LHCN-M2 (cell line): ENCODE data around the gene ZNF567. TPM values are rescaled to one million over a fixed set of nuclear protein-coding genes. Genes with fewer than 3 reads are reported as not detected.

Source experiments
- DNase-seq: peaks from one replicate; pipeline ENCODE4 v3.0.0-alpha.2; 2012; ENCODE audit warnings: low read depth
- total RNA-seq: library from RNA; depleted of rRNA; stranded (reverse); fragments of >200 nt; gene quantifications from 2 replicates; pipeline ENCODE4 v1.2.3, GENCODE V29; 2014; rRNA removed

ZNF567 gene
- total RNA-seq, 1 experiment from 2014 or later: 5.1 TPM

- DNase-seq: no peak
Observed at GRCh38 chr19:36750066-36750691, 62.8 kb downstream of the ZNF567 start.

Other genes starting within 250 kb of the ZNF567 start
- gene ZNF566, start 198.1 kb upstream of the ZNF567 start, total RNA-seq: 6.6 and 11.2 TPM in 2 replicates
- 13.5 and 14.5 TPM in 2 replicates for gene ZNF260, start 159.3 kb upstream of the ZNF567 start, total RNA-seq
- gene ZNF529, start 114.3 kb upstream of the ZNF567 start, total RNA-seq: 5.6 and 6.3 TPM in 2 replicates
- gene ZNF382, start 82.3 kb upstream of the ZNF567 start, total RNA-seq: 4.0 and 5.4 TPM in 2 replicates
- gene ZNF461, start 20.8 kb upstream of the ZNF567 start, total RNA-seq: 13.2 and 14.0 TPM in 2 replicates
- 6.9 and 10.3 TPM in 2 replicates for gene ZNF850, start 85.2 kb downstream of the ZNF567 start, total RNA-seq
- gene ZNF790, start 150.8 kb downstream of the ZNF567 start, total RNA-seq: 6.3 and 8.3 TPM in 2 replicates
- 1.5 and 2.6 TPM in 2 replicates for gene ZNF345, start 163.3 kb downstream of the ZNF567 start, total RNA-seq
- gene ZNF829, start 228.7 kb downstream of the ZNF567 start, total RNA-seq: 5.5 and 6.2 TPM in 2 replicates
- 10.8 and 11.3 TPM in 2 replicates for gene ZNF568, start 228.7 kb downstream of the ZNF567 start, total RNA-seq